Measurements from ENCODE around the gene CROCC.

DNA sequence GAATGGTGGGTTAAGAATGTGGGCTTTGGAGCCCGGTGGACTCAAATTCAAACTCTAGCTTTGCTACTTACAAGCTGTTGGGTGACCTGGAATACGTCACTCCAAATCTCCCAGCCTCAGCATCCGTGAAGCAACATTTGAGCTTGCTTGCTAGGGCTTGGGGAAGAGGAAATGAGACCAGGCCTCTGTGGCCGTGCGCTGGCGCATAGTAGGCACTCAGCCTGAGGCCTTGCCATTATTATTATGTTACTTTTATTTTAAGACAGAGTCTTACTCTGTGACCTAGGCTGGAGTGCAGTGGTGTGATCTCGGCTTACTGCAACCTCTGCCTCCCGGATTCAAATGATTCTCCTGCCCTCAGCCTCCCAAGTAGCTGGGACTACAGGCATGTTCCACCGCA lies 70.9 kb downstream of the CROCC start:
- TF ChIP-seq POLR2AphosphoS5 (IDR thresholded peaks at IDR 0.05; ENCODE audit: low read depth, low read length): no peak
- TF ChIP-seq REST (IDR thresholded peaks at IDR 0.05; ENCODE audit: insufficient read depth in 1 of 2, low read depth in 2 of 2, low read length in 2 of 2): no peak
- TF ChIP-seq SIN3A (IDR thresholded peaks at IDR 0.05; ENCODE audit: borderline replicate concordance, insufficient read depth, low read length): no peak

Measured in PFSK-1 (cell line).